Spleen (tissue), 11 donors: Measurements from ENCODE around the gene APC. TPM values are rescaled to one million over a fixed set of nuclear protein-coding genes. Genes with fewer than 3 reads are reported as not detected.

Source experiments
- DNase-seq: peaks from one replicate; pipeline ENCODE4 v3.0.0-alpha.2; 2020
- H3K27ac ChIP-seq, 8 donors: fragments of 200-600 bp; sonication (generic) in 7 of 8; 1 replicate in 4 of 8; 2 replicates in 4 of 8; pipeline versions ENCODE4 v1.5.0 to v1.8.0; 2016 to 2021; ENCODE audit warnings: inconsistent platforms in 4 of 8, mild to moderate bottlenecking in 4 of 8, moderate library complexity in 1 of 8
- H3K27me3 ChIP-seq, 7 donors: fragments of 200-600 bp; sonication (generic) in 6 of 7; replicated peaks in 1 of 7; 1 replicate in 4 of 7; 2 replicates in 3 of 7; pipeline versions ENCODE4 v1.5.0 to v1.8.0; 2016 to 2021; ENCODE audit warnings: inconsistent platforms in 3 of 7, mild to moderate bottlenecking in 1 of 7
- H3K36me3 ChIP-seq, 6 donors: fragments of 200-600 bp; sonication (generic) in 5 of 6; 1 replicate in 4 of 6; 2 replicates in 2 of 6; pipeline versions ENCODE4 v1.5.0 to v1.8.0; 2016 to 2021; ENCODE audit warnings: inconsistent platforms in 2 of 6
- H3K4me1 ChIP-seq, 6 donors: fragments of 200-600 bp; sonication (generic) in 5 of 6; 1 replicate in 3 of 6; 2 replicates in 3 of 6; pipeline versions ENCODE4 v1.5.0 to v1.8.0; 2016 to 2021; ENCODE audit warnings: inconsistent platforms in 3 of 6
- H3K4me3 ChIP-seq, 8 donors: fragments of 200-600 bp; sonication (generic) in 7 of 8; 1 replicate in 4 of 8; 2 replicates in 4 of 8; pipeline versions ENCODE4 v1.5.0 to v1.8.0; 2016 to 2021; ENCODE audit warnings: inconsistent platforms in 4 of 8, mild to moderate bottlenecking in 4 of 8, moderate library complexity in 2 of 8
- H3K9me3 ChIP-seq, 8 donors: fragments of 200-600 bp; sonication (generic) in 7 of 8; 1 replicate in 4 of 8; 2 replicates in 4 of 8; pipeline versions ENCODE4 v1.5.0 to v1.8.0; 2016 to 2021; ENCODE audit warnings: inconsistent platforms in 4 of 8
- CTCF ChIP-seq, 11 experiments: fragments of 200-600 bp in 7 of 11; fragments of 450-650 bp in 4 of 11; sonication (generic) in 4 of 11; IDR thresholded peaks in 8 of 11; conservative IDR thresholded peaks in 3 of 11; 1 replicate in 7 of 11; 2 replicates in 4 of 11; pipeline versions ENCODE4 v1.4.0 to v1.8.0; 2016 to 2021; ENCODE audit warnings: antibody characterized with exemption in 11 of 11, inconsistent platforms in 4 of 11, mild to moderate bottlenecking in 1 of 11
- POLR2A ChIP-seq, 3 donors: fragments of 450-650 bp; IDR thresholded peaks; one replicate each; pipeline ENCODE4 v1.5.1; 2017; ENCODE audit warnings: antibody characterized with exemption in 3 of 3, mild to moderate bottlenecking in 1 of 3
- POLR2AphosphoS5 ChIP-seq, 3 donors: sonication (generic); formaldehyde crosslinking; IDR thresholded peaks; one replicate each; pipeline ENCODE4 v1.5.1; 2017; ENCODE audit warnings: antibody characterized with exemption in 3 of 3
- WGBS, 5 donors: extraction: QIAGEN DNeasy Blood & Tissue Kit in 3 of 5; methylation state at CpG; one replicate each; pipeline versions ENCODE4 v1.1.5 to v1.1.7; 2013 to 2018; 5-methylcytosine and 5-hydroxymethylcytosine counted together
- intact Hi-C: fragments of 100-400 bp; cut with DNase I; formaldehyde crosslinking; loops from one replicate; pipeline ENCODE4 v1.15.0; 2023; ENCODE audit warnings: low total_unique reads
- polyA plus RNA-seq, 3 donors: library from polyadenylated mRNA; stranded (reverse); fragments of 200-250 nt; gene quantifications; one replicate each; pipeline ENCODE4 v1.2.1, GENCODE V29; 2013
- total RNA-seq, 7 donors: library from RNA; depleted of rRNA in 3 of 7; stranded (reverse); fragments of >200 nt in 3 of 7; fragmentation: NEBNext Ultra II Directional in 4 of 7; extraction: Animal tissue kit (Norgen Biotek cat#: 25700) in 4 of 7; gene quantifications; one replicate each; pipeline versions ENCODE4 v1.1.0 to v1.2.1, GENCODE V29; 2016 to 2021
- donor health status: healthy with polysubstance abuse.
- donor health status: DM: no; HTN: no; CAD: no; lungs with moderate emphysema.
- donor health status: DM: no; HTN: no; CAD: no.
- donor health status: Bipolar disorder and iron deficiency.
- donor health status: healthy.
- donor health status: DM: no; HTN: no; CAD: no.
- donor health status: DM: yes; HTN: yes; CAD: no.

The APC gene
- total and polyA plus RNA-seq, 10 donors, result 2.1 to 83.0 (median 52.5) TPM

DNA sequence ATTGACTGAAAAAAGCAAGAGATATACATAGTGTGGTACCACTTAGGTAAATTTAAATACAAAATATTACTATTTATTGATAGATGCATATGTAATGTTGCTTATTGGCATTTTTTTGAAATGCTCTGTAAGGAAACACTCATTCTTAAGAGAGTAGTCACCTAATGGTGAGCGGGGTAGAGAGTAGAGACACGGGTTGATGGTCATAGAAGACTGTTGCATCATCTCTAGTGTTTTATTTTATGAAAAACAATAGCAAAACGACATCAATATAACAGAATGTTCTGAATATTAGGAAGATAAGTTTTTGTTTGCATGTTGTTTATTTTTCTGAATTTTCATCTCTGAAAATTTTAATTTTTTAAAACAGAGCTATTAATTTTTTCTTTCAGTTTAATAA lies 127.4 kb downstream of the APC start:
- H3K4me3 ChIP-seq, result no peak overlapping the region
- H3K36me3 ChIP-seq, result peaks cover 0 to 78% (median 54%) of the 10 kb centered on the region in 6 donors
- WGBS, 5 donors, result 92 to 98% (median 95%) methylated on average over 3 of the region's 3 CpGs
- no peaks in the 10 kb centered on the region for H3K27me3 ChIP-seq
- DNase-seq, result no peak
- intact Hi-C loops, result no loop called here
- H3K4me1 ChIP-seq, result peaks cover 20 to 54% (median 33%) of the 10 kb centered on the region in 6 donors
- H3K9me3 ChIP-seq, result no peaks in the 10 kb centered on the region
- TF ChIP-seq POLR2A (IDR thresholded peaks at IDR 0.05) (no peak), CTCF (IDR thresholded peaks at IDR 0.05 in 8 of 11, conservative IDR thresholded peaks at IDR 0.05 in 3 of 11) (no peak), POLR2AphosphoS5 (IDR thresholded peaks at IDR 0.05) (no peak)
- H3K27ac ChIP-seq, result no peak overlapping the region

- no peak overlapping the region for H3K4me3 ChIP-seq
- peaks cover 0 to 93% (median 62%) of the 10 kb centered on the region in 6 donors for H3K36me3 ChIP-seq
- H3K4me1 ChIP-seq, result peaks cover 15 to 52% (median 26%) of the 10 kb centered on the region in 6 donors
- intact Hi-C loops, result no loop called here
- no peaks in the 10 kb centered on the region for H3K9me3 ChIP-seq
- TF ChIP-seq POLR2A (IDR thresholded peaks at IDR 0.05), result no peak
- TF ChIP-seq CTCF (IDR thresholded peaks at IDR 0.05 in 8 of 11, conservative IDR thresholded peaks at IDR 0.05 in 3 of 11), result no peak
- no peak for TF ChIP-seq POLR2AphosphoS5 (IDR thresholded peaks at IDR 0.05)
- no peak for DNase-seq
- H3K27me3 ChIP-seq, result no peaks in the 10 kb centered on the region
- no peak overlapping the region for H3K27ac ChIP-seq
- 91 to 93% (median 92%) methylated on average over 2 of the region's 2 CpGs for WGBS, 5 donors
Measured at GRCh38 chr5:112866739-112867138, 129.1 kb downstream of the APC start.

DNA sequence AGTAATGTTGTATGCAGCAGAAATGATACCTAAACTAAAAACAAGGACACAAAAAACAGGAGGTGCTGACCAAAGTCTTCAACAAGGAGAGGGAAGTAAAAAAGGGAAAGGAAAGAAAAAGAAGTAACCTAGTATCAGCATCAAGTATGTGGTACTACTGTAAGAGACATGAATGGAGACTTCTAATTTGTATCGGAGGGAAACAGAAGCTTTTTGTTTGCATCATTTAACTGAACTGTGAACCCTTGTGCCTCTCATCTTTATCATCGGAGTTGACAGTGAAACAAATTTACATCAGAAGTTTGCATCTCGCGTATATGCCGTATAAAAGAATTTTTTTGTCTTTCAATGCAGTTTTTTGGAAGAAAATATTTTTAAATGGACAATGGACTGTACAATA lies 129.7 kb downstream of the APC start:
- Histone ChIP-seq H3K27ac (no peak overlapping the region), H3K4me1 (peaks cover 9 to 45% (median 19%) of the 10 kb centered on the region in 6 donors), H3K9me3 (no peaks in the 10 kb centered on the region), H3K36me3 (peaks cover 0 to 95% (median 62%) of the 10 kb centered on the region in 6 donors), H3K27me3 (no peaks in the 10 kb centered on the region), H3K4me3 (no peak overlapping the region)
- TF ChIP-seq CTCF (IDR thresholded peaks at IDR 0.05 in 8 of 11, conservative IDR thresholded peaks at IDR 0.05 in 3 of 11) (no peak), POLR2AphosphoS5 (IDR thresholded peaks at IDR 0.05) (no peak), POLR2A (IDR thresholded peaks at IDR 0.05) (no peak)
- DNase-seq, result no peak
- WGBS, 5 donors, result 94 to 97% (median 95%) methylated on average over 5 of the region's 5 CpGs
- intact Hi-C loops, result no loop called here

DNA sequence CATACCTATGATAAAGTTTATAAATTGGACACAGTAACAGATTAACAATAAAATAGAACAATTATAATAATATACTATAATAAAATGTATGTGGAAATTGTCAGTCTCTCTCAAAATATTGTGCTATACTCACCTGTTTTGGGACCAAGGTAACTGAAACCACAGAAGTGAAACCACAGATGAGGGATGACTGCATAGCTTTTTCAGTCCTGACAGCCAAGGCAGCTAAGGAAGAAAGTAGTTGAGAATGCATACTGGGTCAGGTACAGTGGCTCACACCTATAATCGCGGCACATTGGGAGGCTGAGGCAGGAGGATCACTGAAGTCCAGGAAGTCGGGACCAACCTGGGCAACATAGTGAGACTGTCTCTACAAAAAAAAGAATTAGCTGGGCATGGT lies 132.3 kb downstream of the APC start:
- DNase-seq, result no peak
- Histone ChIP-seq H3K27me3 (no peaks in the 10 kb centered on the region), H3K27ac (no peak overlapping the region), H3K4me1 (peaks cover 0 to 20% (median 0%) of the 10 kb centered on the region in 6 donors), H3K9me3 (no peaks in the 10 kb centered on the region), H3K4me3 (no peak overlapping the region), H3K36me3 (peaks cover 0 to 84% (median 51%) of the 10 kb centered on the region in 6 donors)
- intact Hi-C loops, result no loop called here
- WGBS, 5 donors, result 89 to 99% (median 94%) methylated on average over 3 of the region's 3 CpGs
- no peak for TF ChIP-seq CTCF (IDR thresholded peaks at IDR 0.05 in 8 of 11, conservative IDR thresholded peaks at IDR 0.05 in 3 of 11)
- TF ChIP-seq POLR2A (IDR thresholded peaks at IDR 0.05), result no peak
- TF ChIP-seq POLR2AphosphoS5 (IDR thresholded peaks at IDR 0.05), result no peak
